Stimulated activated CD8-positive, alpha-beta memory T cell treated with anti-CD3 and anti-CD28 coated beads, Interleukin-15, amount 100 ng/mL, for 4 hours (primary cell): ENCODE data around the gene NTN4.
"Not testable (repeated sequence)": the region's sequence is repeated elsewhere in the genome, so short reads cannot be mapped to it uniquely, and the experiment has no call there.

Source experiments
- DNase-seq, 2 donors: peaks; one replicate each; pipeline ENCODE4 v3.0.0-alpha.2; 2020; ENCODE audit warnings: low read depth in 2 of 2

NTN4 gene

DNA sequence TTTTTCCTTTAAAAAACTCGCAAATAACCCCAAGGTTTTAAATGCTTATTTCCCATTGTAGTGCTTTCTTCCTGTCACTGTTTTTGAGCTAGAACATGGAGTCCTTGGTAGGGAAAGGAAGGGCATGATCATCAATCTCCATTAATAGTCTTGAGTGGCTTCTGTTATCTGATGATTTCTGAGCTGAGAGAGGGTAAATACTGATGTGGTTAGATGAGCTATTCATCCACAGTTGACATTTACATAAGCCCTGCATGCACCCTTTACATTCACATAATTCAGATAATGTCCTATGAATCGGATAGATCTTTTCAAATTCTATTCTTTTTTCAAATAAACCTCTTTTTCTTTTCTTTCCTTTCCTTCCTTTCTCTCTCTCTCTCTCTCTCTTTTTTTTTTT is 81.4 kb downstream of the NTN4 start:
- no peak for DNase-seq

DNA sequence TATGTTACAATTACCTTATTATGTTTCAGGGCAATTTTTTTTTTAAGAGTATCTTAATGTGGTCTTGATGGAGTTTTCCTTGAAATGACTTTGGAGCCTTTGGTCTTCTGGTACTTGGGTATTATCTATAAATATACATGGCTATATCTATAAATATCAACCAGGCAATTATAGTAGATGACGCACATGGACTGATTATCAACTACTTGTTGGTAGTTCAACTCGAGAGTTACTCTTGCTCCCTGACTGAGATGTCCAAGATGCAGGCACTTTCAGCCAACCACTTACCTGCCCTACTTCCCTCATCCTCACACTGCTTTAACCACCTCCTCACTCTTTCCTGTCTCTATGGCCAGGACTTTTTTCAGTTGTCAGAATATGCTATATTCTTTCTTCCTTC is 85.4 kb downstream of the NTN4 start:
- no peak for DNase-seq

DNA sequence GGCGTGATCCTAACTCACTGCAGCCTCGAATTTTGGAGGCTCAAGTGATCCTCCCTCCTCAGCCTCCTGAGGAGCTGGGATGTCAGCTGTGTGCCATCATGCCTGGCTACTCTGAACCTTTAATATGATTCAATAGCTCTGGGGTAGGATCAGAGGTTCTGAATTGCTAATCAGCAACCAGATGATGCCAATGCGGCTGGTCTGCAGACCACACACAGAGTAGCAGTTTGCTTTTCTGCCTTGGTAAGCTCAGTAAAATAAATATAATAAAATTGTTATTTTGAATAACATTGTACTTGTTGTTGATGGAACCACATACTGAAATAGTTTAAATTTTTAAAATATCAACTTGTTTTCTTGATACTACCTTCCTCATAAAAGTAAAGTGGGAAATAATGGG is 86.6 kb downstream of the NTN4 start:
- no peak for DNase-seq

- no peak for DNase-seq
Measured at GRCh38 chr12:95701722-95702418, 88.7 kb downstream of the NTN4 start.

GRCh38 chr12:95701275-95701674 is 89.3 kb downstream of the NTN4 start:
- no peak for DNase-seq

DNA sequence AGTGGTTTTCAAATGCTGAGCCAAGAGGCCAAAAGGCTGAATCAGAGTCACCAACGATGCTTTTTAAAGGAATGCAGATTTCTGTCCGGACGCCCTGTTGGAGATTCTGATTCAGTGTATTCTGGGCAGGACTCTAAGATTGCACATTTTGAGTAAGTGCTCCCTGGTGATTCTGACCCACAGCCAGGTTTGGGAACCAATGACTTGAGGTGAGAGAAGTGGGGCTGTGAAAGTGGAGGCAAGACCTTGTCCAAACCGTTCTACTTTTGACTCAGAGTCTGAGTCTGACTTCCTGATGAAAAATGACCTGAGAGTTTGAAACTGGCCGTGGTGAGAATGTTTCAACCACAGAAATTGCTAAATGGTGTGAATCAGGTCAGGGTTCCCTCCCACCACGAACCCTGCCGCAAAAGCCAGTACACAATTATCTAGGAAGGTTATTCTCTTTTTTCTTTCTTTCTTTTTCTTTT is 90.2 kb downstream of the NTN4 start:
- no peak for DNase-seq

- DNase-seq: no peak
Measured at GRCh38 chr12:95699579-95699978, 91.0 kb downstream of the NTN4 start.

DNA sequence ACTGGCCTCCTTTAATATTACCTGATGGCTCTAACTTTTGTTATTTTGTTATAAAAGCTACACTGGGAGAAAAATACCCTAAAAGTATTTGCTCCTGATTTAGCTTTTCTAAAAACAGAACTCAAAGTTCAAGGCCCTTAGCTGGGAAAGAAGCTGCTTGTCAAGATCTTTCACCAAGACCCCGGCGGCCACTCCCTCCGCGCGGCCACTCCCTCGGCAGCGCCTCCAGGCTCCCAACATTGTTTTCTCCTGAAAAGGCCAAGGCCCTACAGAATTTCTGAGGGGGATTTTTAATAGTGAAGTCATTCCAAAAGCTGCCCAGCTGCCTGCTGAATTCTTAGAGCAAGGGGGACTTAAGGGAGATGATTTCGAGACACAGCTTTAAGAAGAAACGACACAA is 96.4 kb downstream of the NTN4 start:
- no peak for DNase-seq

DNA sequence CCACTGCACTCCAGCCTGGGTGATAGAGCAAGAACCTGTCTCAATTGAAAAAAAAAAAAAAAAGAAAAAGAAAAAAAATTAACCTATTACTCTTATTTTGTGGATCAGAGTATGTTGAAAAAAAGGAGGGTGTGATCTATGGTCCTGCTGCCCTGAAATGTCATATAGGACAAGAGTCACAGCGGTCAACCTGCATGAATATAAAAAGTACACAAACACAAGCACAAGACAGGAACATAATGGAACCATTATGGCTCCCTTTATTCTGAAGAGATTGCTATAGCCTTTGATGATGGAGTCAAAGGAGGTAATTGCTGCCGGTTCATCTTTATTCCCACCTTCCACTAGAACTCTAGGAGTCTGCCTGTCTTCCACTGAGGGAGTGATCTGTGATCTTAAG is 96.9 kb downstream of the NTN4 start:
- DNase-seq: no peak

GRCh38 chr12:95690861-95691635 is 99.5 kb downstream of the NTN4 start:
- DNase-seq: no peak

GRCh38 chr12:95687937-95688336 is 102.6 kb downstream of the NTN4 start:
- DNase-seq: no peak

DNA sequence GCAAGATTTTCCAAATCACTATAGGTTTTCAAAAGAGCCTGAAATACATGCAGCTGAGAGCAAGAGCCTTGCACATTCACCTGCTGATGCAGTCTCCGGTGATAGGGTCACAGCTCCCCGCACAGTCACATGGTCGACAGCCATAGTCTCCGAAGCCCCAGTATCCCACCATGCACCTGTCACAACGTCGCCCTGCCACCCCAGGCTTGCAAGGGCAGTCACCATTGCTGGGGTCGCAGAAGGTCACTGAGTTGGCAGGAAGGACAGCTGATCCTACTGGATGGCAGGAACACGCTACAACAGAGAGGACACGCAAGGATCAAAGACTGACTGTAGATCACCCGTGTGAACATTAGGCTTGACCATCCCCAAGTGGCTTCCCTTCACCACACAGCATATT is 107.1 kb downstream of the NTN4 start:
- no peak for DNase-seq

GRCh38 chr12:95681210-95681765 is 109.3 kb downstream of the NTN4 start:
- DNase-seq: no peak

- no peak for DNase-seq
Measured at GRCh38 chr12:95678684-95679083, 111.9 kb downstream of the NTN4 start.

DNA sequence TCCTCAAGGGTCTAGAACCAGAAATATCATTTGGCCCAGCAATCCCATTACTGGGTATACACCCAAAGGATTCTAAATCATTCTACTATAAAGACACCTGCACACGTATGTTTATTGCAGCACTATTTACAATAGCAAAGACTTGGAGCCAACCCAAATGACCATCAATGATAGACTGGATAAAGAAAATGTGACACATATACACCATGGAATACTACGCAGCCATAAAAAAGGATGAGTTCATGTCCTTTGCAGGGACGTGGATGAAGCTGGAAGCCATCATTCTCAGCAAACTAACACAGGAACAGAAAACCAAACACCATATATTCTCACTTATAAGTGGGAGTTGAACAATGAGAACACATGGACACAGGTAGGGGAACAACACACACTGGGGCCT is 112.8 kb downstream of the NTN4 start:
- DNase-seq: not testable (repeated sequence)

GRCh38 chr12:95674631-95675030 is 115.9 kb downstream of the NTN4 start:
- DNase-seq: no peak

GRCh38 chr12:95674163-95674562 is 116.4 kb downstream of the NTN4 start:
- DNase-seq: no peak

- DNase-seq: no peak
Measured at GRCh38 chr12:95673576-95673975, 117.0 kb downstream of the NTN4 start.

DNA sequence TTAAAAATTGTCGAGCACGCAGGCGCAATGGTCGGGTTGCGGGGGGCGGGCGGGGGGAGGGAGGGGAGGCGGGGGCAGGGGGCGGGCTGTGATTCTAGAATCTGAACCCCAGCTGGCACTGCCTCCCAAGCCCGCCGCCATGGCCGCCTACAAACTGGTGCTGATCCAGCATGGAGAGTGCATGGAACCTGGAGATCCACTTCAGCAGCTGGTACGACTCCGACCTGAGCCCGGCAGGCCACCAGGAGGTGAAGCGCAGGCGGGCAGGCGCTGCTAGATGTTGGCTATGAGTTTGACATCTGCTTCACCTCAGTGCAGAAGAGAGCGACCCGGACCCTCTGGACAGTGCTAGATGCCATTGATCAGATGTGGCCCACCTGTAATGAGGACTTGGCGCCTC is 118.4 kb downstream of the NTN4 start:
- DNase-seq: no peak

GRCh38 chr12:95671265-95671664 is 119.3 kb downstream of the NTN4 start:
- DNase-seq: no peak

DNA sequence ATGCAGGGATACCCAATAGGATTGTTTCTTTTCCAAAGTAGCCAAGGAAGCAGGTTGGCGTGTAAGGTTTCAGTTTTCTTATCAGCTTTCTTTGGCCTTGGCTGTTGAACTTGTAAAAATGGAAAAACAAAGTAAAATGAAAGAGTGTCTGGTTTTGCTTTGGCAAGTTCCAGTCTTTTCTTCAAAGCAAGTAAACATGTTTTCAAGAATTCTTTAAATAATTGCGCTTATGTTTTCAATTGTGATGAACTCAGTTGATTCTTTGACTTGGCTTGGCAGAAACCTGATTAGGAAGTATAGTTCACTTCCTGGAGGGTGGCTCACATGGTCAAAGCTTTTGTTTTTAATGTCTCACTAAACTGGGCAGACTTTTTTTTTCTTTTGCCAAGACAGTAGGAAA is 127.0 kb downstream of the NTN4 start:
- no peak for DNase-seq

DNA sequence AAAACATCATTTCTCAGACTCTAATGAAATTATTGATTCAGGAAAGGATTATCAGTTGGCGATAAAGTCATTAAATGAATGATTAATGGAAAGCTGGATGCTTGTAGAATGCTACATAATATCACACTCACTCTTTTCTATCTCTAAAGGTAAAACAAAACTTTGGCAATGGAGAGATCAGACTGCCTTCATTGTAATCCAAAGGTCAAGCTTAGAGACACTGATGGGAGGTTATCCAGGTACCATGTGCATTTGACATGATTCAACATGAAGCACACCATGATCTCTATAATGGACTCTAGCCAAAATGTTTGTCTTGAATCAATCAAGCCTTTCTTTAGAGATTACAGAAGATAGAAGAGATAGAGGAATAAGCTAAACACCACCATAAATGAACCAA is 129.2 kb downstream of the NTN4 start:
- no peak for DNase-seq

GRCh38 chr12:95658386-95658785 is 132.2 kb downstream of the NTN4 start:
- DNase-seq: no peak
